CD4-positive, alpha-beta T cell treated with Interleukin-6 for 4 hours (primary cell): ENCODE measurements around the gene CCNY.
A peak's percentile ranks its signal among the peaks of the same experiment; 100 is the strongest.

Experiments
- DNase-seq: peaks from one replicate; pipeline ENCODE4 v3.0.0-alpha.2; 2020; ENCODE audit warnings: mixed read lengths

Gene CCNY

DNA sequence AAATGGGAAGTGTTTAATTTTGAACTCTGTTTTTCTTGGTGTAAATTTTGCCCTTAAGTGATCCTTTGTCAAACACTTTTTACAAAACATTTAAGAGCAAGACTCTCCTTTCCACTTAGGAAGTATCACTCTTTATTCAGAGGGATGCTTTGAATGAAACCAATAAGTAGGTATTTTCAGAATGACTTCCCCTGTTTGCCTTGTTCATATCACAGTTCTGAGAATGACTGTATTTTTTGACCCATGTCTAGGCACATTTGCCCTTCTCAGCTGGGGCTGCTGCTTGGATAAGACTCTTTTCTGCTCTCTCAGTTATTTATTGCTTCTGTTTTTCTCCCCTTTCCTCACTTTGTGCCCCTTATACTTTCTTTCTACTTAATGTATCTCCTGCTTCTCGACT lies 98.2 kb downstream of the CCNY start:
- no peak for DNase-seq

DNA sequence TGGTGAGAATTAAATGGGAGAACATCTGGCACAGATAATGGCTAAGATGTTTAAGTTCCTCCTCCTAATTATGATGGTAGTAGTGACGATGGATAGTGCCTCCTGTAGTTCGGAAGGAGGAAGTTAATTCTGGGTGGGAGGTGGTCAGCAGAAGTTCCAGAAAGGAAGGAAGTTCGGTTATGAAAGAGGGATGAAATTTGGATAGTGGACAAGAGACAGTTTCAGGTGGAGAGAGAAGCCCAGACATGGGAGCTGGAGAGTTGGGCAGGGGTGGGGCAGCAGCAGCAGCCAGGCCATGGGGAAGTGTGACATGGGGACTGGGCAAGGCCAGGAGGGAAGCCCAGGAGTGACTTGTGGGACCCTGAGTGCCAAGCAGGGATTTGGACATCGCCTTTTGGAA lies 99.5 kb downstream of the CCNY start:
- DNase-seq, result no peak

DNA sequence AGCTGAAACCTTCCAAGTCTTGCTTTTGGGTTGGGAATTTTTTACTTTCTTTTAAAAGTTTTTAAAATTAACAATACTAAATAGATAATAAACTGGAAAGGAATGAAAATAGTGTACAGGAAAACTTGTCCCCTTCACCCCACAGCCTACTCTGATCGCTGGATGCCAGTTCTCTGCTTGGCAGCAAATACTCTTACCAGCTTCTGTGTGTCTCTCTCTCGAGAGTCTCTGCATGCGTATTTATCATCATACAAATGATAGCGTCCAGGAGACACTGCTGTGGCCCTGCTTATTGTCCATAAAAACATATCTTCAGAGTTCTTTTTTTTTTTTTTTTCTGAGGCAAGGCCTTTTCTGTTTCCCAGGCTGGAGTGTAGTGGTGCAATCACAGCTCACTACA lies 101.5 kb downstream of the CCNY start:
- no peak for DNase-seq

DNA sequence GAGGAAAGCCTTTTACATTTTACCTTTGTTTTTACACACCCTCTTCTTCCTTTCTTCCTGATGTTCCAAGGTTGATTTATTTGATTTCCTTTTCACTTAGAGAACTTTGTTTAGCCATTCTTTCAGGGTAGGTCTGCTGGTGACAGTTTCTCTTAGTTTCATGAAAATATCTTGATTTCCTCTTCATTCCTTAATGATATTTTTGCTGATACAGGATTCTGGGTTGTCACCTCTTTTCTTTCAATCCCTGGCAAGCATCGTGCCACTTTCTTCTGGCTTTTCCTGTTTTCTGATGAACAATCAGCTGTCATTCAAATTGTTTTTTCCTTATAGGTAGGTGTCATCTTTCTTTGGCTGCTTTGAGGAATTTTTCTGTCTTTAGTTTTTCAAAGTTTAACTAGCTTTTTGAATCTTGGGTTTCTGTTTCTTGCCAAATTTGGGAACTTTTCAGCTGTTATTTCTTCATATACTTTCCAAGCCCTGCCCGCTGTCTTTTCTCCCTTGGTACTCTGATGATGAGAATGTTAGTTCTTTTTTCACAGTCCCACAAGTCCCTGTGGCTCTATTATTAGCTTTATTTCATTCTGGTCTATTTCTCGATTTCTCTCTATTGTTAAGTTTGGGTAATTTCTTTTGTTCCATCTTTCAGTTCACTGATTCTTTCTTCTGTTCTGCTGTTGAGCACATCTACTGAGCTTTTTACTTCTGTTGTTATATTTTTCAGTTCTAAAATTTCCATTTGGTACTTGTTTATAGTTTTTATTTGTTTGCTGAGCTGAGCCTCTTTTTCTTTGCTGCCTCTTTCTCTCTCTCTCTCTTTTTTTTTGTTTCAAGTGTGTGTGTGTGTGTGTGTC lies 102.6 kb downstream of the CCNY start:
- no peak for DNase-seq

DNA sequence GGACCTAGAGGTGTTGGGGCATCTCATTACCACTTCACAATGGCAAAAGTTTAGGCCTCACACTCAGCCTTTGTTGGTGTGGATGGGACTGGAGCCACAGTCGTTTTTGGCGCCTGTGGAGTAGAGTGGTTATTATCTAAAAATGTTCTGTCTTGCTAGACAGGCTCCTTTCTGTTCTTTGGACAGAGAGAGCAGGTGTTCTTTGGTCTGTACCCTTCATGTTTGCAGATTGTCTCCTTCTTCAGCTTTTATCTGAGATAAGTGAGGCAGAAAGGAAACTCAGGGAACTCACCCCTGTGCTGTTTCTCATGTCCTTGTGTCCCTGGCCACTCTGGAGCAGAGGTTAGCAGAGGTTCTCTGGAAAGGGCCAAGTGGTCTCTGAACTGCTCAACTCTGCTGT lies 103.7 kb downstream of the CCNY start:
- no peak for DNase-seq

DNA sequence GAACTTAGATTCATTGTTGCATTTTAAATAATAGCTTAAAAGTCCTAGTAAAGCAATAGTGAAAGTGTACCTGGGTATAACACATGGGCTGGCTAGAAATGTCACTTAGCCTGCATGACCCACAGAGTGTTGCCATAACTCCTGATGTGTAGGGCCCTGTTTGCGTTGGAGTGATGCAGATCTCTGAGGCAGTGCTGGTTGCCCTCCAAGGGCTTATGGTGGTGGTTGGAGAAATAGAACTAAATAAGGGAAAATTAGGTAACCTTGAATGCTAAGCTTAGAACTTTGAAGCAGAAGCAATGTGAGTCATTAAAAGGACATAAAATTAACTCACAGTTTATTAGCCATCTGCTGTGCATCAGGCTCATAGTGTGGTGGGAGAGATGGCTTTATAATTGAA lies 105.7 kb downstream of the CCNY start:
- no peak for DNase-seq

DNA sequence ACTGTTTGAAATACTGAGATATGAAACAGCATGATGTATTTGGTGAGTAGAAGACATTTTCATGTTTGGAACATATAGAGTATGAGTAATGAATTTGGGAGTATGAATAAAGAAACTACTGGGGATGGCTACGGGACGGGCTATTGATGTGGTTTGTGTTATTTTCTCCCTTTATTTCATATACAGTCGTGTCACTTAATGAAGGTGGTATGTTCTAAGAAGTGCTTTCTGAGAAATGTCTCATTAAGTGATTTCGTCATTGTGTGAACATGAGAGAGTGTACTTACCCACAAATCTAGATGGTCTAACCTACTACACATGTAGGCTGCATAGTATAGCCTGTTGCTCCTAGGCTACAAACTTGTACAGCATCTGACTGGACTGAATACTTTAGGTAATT lies 106.3 kb downstream of the CCNY start:
- DNase-seq, result no peak

DNA sequence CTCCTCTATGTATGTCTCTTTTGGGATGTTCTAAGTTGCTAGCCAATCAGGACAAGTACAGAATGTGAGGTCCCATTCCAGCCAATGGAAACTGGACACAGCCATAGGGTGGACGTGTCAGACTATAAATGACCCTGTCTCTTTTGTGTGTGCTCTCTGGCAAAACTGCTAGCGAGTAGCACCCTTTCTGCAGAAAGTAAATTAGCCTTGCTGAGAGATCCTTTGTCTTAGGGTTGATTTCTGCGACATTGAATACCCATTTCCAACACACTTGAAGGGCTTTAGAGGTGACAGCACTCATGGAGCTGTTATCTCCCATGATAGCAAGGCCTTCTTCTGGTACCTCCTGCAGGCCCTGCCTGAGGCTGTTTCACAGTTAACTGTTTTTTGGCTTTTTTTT lies 107.5 kb downstream of the CCNY start:
- no peak for DNase-seq

DNA sequence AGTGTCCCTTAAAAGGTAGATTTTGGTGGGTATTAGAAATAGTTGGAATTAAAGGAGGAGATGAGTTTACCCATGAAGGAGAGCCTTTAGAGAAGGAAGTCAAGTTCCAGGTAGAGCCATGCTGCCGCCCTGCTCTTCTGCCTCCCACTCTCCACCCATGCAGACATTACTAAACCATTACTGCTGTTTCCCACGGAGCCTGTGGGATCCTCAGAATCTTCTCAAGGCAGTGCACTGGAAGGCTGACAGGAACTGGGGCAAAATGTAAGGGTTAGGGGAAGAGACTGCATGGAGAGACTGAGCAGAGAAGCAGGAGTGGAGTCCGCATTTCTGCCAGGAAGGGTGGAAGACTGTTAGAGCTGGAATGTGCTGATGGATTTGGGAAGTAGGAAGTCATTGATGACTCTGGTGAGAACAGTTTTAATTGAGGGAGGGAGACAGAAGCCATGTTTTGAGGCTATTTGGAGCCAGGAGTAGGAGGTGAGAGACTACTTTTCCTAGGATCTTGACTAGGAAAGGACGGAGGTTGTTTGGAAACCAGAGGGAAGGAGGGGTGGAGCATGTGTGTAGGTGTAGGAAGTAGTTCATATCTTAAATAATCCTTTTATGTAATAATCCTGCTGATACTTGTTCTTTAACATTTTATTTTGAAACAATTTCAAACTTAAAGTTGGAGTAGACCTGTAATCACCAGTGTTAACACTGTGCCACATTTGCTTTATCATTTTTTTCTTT lies 109.0 kb downstream of the CCNY start:
- no peak for DNase-seq

DNA sequence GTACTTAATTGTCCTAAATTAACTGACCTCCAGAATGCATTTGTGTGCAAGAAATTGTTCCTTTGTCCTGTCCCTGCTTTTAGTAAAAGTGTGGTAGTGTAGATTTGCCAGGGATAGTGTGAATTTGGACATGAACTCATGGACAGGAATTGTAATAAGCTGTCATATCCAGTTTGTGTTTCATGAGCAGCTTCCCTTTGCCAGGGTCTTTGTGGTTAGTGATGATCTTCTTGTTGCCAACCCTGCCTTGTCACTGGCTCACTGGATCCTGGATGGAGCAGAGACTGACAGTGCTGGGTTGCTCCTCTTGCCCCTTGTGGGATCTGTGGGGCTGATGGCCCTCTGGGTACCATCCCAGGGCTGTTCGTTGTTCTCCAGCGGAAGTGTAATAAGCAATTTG lies 110.1 kb downstream of the CCNY start:
- DNase-seq, result no peak

DNA sequence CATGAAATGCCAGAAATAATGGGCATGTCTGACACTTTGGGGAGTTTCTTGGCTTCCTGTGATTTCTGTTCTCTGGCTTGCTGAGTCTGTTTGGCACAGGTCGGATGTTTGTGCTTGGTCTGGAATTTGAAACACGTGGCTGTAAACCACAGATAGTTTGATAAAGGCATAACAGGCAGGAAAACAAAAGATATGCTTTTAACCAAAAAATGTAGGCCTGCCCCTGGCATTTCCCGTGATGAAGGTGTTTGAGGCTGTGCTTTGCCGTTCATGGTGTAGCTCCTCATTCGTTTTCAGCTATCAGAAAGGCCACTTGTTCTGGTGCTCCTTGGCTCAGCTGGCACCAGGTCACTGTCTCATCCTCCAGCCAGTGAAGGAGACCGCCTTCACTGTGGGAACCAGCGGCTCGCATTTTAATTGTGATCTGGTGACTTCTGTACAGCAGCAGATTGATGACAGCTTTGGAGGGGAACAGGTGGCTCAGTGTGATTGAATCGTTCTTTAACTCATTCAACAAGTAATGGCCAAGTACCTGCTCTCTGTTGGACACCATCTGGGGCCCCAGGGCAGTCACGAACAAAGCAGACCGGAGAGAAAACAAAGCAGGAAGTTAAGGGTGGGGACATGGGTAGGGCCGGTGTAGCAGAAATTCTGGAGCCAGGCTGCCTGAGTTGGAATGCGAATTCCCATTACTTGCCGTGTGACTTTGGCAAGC lies 111.5 kb downstream of the CCNY start:
- DNase-seq, result peak; percentile 46

DNA sequence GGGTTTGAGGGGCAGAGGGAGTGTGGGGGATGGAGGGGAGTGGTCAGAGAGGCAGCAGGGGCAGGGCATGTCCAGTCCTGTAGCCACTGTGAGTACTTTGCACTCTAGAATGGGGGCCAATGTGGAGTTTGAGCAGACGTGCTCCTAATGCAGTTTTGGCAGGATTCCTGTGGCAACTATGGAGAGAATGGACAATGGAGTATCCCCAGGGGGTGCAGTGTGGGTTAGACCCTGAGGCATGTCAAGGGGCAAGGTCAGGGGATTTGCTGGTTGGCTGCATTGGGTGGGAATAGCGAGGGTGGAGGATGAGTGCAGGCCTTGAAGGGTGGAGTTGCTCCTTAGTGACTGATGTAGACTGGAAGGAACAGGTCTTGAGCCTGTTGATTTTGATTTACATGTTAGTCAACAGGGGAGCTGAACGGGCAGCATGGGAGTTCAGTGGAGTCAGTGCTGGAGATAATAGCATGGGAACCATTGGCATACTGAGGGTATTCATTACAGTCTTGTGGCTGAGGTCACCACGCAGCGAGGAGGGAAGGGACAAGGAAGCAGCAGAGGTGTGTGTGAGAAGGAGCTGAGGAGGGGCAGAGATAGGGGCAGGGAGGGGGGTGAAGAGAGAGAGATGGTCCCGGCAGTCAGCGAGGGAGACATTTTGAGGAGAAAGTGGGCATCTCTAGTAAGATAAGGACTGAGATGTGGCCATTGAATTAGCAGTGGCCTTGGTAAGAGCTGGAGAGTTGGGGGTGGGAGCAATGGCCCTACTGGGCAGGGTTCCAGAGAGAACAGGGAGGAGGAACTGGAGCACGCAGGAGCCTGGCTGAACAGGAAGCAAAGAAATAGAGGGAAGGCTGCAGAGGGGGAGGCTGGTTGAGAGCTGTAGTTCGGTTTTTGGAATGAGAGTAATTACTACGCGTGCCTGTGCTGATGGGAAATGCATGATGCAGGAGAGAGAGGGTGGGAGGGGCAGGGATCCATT lies 112.7 kb downstream of the CCNY start:
- no peak for DNase-seq

DNA sequence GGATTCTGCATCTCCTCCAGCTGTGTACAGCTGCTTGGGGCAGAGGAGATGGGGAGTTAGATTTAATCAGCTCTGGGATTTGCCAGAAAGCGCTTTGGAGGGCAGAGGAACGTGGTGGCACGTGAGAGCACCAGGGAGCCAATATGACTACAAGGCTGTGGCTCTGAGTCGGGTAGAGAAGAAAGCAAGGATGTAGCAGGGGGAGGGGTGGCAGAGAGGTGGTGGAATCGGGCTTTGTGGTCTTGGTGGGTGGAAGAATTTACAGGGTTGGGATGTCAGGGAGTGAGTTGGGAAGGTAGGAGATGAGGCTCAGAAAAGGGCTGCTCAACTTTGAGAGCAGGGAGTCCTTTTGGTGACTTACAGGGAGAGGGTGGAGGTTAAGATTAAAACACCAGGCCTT lies 113.6 kb downstream of the CCNY start:
- DNase-seq, result no peak

DNA sequence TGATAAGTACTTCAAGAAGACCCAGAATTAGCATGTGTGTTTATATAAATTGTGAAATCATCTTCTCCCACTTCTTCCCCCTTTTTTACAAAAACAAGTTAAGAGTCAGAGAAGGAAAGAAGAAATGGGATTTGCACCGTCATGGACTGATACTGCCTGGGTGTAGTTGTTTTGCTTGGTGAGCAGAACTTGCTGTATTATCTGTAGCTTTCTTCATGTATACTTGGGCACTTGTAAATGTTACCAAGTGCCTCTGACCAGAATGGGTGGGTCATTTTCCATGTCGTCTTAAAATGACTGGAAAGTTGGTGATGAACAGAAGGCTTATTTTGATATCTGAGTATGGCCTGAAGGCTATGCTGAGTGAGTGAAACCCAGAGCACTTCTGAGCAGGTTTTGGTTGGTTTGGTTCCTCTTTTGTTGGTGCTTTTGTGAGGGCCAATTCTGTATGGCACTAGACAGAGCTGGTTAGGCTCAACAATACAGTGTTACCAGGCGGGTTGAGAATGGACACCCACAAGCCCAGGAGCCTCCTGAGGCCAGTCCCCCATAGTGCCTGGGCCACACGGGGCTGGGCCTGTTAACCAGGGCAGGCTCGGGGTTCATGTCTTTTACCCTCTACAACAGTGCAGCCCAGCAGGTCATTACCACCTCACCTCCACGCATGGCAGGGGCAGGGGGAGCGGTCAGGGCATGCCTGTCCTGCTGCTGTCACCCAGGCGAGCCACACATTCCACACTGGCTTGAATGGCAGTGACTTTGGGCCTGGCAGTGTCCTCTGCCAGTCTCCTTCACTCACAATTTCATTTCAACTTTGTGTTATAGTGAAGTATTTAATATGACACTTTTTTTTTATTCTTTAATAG lies 115.1 kb downstream of the CCNY start:
- no peak for DNase-seq

DNA sequence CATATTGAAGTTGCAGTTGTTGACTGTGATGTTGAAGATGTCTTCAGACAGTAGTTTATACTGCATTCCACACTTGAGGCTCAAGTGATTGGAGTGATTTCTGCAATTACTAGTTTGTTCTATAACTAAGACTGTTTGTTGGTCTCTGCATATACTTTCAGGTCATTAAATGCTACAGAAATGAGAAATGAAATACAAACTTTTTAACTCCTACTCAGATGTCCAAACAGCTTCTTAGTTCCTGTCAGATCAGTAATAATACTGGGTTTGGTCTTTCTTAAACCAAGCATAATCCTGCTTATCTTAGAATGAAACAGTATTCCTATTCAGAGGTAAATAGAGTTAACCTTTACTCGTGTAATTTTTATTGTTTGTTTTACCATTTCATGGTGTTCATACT lies 115.9 kb downstream of the CCNY start:
- no peak for DNase-seq

DNA sequence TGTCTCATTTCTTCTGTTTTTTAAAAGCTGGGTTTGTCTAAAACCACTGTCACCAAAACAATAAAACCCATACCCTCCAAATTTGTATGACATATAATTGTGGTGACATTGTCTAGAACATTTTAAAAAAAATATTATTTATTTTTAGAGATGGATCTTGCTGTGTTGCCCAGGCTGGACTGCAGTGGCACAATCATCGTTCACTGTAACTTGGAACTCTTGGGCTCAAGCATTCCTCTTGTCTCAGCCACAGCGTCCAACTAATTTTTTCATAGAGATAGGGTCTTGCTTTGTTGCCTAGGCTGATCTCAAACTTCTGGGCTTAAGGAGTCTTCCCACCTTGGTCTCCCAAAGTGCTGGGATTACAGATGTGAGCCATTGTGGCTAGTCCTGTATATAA lies 116.5 kb downstream of the CCNY start:
- DNase-seq, result no peak

DNA sequence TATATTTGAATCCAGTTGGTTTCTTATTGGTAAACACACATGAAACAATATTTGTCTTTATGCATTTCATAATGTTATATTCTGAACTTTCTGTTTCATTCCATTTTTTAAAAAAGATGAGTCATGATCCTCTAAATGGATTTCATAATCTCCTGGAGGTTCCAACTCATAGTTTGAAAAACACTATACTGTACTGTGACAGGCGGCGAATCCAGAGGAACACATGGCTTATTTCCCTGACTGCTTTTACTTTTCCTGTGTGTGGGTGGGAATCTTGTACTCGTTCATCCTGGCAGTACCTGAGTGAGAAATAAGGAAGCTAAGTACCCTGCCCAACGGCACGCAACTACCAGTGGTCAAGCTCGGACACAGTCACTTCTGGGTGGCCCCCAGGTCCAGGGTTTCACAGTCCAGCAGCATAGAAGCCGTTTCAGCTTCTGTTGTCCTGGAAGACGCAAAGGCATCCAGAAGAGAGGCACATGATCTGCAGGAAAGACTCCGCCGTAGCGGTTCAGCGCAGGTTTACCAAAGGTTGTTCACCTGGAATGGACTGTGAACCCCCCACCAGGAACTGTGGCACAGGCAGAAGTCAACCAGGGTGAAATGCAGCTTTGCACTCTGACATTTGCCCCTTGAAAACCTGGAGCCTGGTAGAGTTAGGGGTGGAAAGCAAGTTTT lies 117.7 kb downstream of the CCNY start:
- DNase-seq, result no peak

DNA sequence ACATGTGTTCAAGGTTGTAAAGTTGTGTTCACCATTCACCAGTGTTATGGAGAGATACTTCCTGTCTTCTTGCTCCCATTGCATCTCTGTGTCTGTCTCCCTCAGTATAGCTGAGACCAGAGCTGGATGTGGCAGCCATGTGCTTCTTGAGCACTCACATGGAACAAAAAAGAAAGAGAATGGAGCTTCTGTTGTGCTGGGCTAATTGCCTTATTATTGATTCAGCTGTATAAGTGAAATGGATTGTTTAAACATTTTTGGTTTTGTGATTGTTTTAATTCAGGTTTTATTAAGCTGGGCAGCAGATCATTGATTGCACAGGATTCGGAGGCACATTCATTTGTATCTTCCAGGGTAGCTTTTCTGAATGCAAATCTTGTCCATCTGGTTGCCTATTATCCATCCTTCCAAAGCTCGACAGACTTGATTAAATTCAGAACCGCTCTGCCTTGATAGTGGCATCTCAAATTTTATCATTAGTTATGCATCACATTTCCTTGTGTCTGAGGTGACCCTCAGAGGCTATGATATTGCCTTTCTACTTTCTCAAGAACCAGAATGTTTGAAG lies 119.9 kb downstream of the CCNY start:
- DNase-seq, result no peak

DNA sequence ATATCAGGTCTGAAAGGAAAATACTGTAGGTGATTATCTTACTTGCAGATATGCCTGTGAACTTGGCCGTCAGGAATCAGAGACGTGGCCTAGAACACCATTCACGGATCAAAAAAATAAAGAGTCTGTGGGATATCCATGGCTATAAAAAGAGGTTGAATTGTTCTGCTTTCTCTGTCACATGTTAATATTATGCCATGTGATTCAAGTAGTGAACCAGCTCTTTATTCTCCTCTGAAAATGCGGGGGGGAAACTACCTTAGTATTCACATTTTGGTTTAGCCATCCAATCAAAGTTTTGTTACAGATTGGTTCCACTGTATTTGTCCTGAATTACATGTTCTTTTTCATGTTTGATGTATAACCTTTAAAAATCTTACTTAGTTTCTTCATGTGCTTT lies 120.5 kb downstream of the CCNY start:
- DNase-seq, result no peak
